GM23338 (cell line): ENCODE results near the gene BBX. TPM values are rescaled to one million over a fixed set of nuclear protein-coding genes. Genes with fewer than 3 reads are reported as not detected.

Experiments
- ATAC-seq: fragments of 200-7000 bp; cut with Tn5 transposase; 3 replicates; pipeline ENCODE4 v1.9.1; 2020
- DNase-seq: peaks from one replicate; pipeline ENCODE4 v3.0.0-alpha.2; 2015; ENCODE audit warnings: low spot score
- H2AFZ ChIP-seq: fragments of 200-600 bp; sonication (generic); 2 replicates; pipeline ENCODE4 v1.8.0; 2016; ENCODE audit warnings: antibody characterized with exemption, mild to moderate bottlenecking, moderate library complexity
- H3F3A ChIP-seq: fragments of 200-600 bp; sonication (generic); replicated peaks from 2 replicates; pipeline ENCODE4 v1.8.0; 2017; ENCODE audit warnings: antibody characterized with exemption, mixed run types, low read depth
- H3K27ac ChIP-seq: fragments of 200-600 bp; sonication (generic); 2 replicates; pipeline ENCODE4 v1.6.1; 2016; ENCODE audit warnings: low read depth
- H3K27me3 ChIP-seq: fragments of 200-600 bp; sonication (generic); 2 replicates; pipeline ENCODE4 v1.8.0; 2016; ENCODE audit warnings: mild to moderate bottlenecking, mixed run types, moderate library complexity; ENCODE audit not compliant: insufficient read depth
- H3K36me3 ChIP-seq: fragments of 200-600 bp; sonication (generic); 2 replicates; pipeline ENCODE4 v1.8.0; 2016; ENCODE audit warnings: mild to moderate bottlenecking; ENCODE audit not compliant: insufficient read depth
- H3K4me1 ChIP-seq: fragments of 200-600 bp; sonication (generic); 2 replicates; pipeline ENCODE4 v1.8.0; 2016; ENCODE audit warnings: mild to moderate bottlenecking, moderate library complexity; ENCODE audit not compliant: insufficient read depth
- H3K4me2 ChIP-seq: fragments of 200-600 bp; sonication (generic); 2 replicates; pipeline ENCODE4 v1.7.1; 2017; ENCODE audit warnings: mixed run types
- H3K4me3 ChIP-seq: fragments of 200-600 bp; sonication (generic); 2 replicates; pipeline ENCODE4 v1.6.1; 2016; ENCODE audit warnings: mixed run types
- H3K79me2 ChIP-seq: fragments of 200-600 bp; sonication (generic); replicated peaks from 2 replicates; pipeline ENCODE4 v1.8.0; 2017; ENCODE audit warnings: mild to moderate bottlenecking; ENCODE audit not compliant: insufficient read depth
- H3K9me2 ChIP-seq: fragments of 200-600 bp; sonication (generic); 2 replicates; pipeline ENCODE4 v1.8.0; 2017; ENCODE audit not compliant: insufficient read depth
- H4K20me1 ChIP-seq: fragments of 200-600 bp; sonication (generic); replicated peaks from 2 replicates; pipeline ENCODE4 v1.8.0; 2017; ENCODE audit warnings: mild to moderate bottlenecking; ENCODE audit not compliant: insufficient read depth
- H3K27ac Mint-ChIP-seq: 2 replicates; pipeline ENCODE4 v1.8.0; 2020; ENCODE audit warnings: inconsistent platforms, mild to moderate bottlenecking, moderate library complexity, mixed read lengths
- H3K27me3 Mint-ChIP-seq: 3 replicates; pipeline ENCODE4 v1.8.0; 2022; ENCODE audit warnings: low read depth, mild to moderate bottlenecking, moderate library complexity, mixed read lengths, inconsistent platforms; ENCODE audit not compliant: insufficient read depth, poor library complexity
- H3K36me3 Mint-ChIP-seq: 3 replicates; pipeline ENCODE4 v1.8.0; 2021; ENCODE audit warnings: low read depth, mild to moderate bottlenecking, inconsistent platforms, moderate library complexity, mixed read lengths
- H3K4me1 Mint-ChIP-seq: 3 replicates; pipeline ENCODE4 v1.8.0; 2020; ENCODE audit warnings: mild to moderate bottlenecking, inconsistent platforms, mixed read lengths
- H3K4me3 Mint-ChIP-seq: 3 replicates; pipeline ENCODE4 v1.8.0; 2021; ENCODE audit warnings: moderate library complexity, mild to moderate bottlenecking, inconsistent platforms, mixed read lengths
- H3K9me3 Mint-ChIP-seq: 3 replicates; pipeline ENCODE4 v1.8.0; 2020; ENCODE audit warnings: moderate library complexity, mild to moderate bottlenecking, inconsistent platforms, mixed read lengths
- CREB1 ChIP-seq: fragments of 250-450 bp; sonication (Bioruptor Pico); IDR thresholded peaks from 2 replicates; pipeline ENCODE4 v1.5.0; 2020; ENCODE audit warnings: low read depth, mild to moderate bottlenecking, moderate library complexity
- ETS1 ChIP-seq: IDR thresholded peaks from 2 replicates; pipeline ENCODE4 v1.6.1; 2016; ENCODE audit warnings: antibody characterized with exemption
- EZH2 ChIP-seq: fragments of 200-600 bp; sonication (generic); IDR thresholded peaks from one replicate; pipeline ENCODE4 v1.8.0; 2017; ENCODE audit warnings: antibody characterized with exemption, mild to moderate bottlenecking, low read depth; ENCODE audit not compliant: unreplicated experiment
- EZH2phosphoT487 ChIP-seq: fragments of 200-600 bp; sonication (generic); IDR thresholded peaks from one replicate; pipeline ENCODE4 v1.8.1; 2018; ENCODE audit warnings: antibody characterized with exemption; ENCODE audit not compliant: unreplicated experiment
- NANOG ChIP-seq: IDR thresholded peaks from 2 replicates; pipeline ENCODE4 v1.6.1; 2016; ENCODE audit warnings: antibody characterized with exemption, borderline replicate concordance
- POLR2AphosphoS5 ChIP-seq: IDR thresholded peaks from 2 replicates; pipeline ENCODE4 v1.6.1; 2016; ENCODE audit warnings: antibody characterized with exemption, low read depth
- REST ChIP-seq: IDR thresholded peaks from one replicate; pipeline ENCODE4 v1.6.1; 2018; ENCODE audit warnings: antibody characterized with exemption; ENCODE audit not compliant: unreplicated experiment
- STAT1 ChIP-seq: IDR thresholded peaks from one replicate; pipeline ENCODE4 v1.6.1; 2016; ENCODE audit warnings: antibody characterized with exemption; ENCODE audit not compliant: unreplicated experiment
- ZNF114 ChIP-seq: fragments of 250-450 bp; sonication (Bioruptor Pico); IDR thresholded peaks from 2 replicates; pipeline ENCODE4 v1.5.0; 2020; ENCODE audit warnings: mild to moderate bottlenecking, moderate library complexity
- ZNF331 ChIP-seq: fragments of 250-450 bp; sonication (Bioruptor Pico); IDR thresholded peaks from 2 replicates; pipeline ENCODE4 v1.5.0; 2020; ENCODE audit warnings: low read depth, mild to moderate bottlenecking, moderate library complexity
- polyA plus RNA-seq: library from polyadenylated mRNA; unstranded; fragments of >200 nt; fragmentation: Nextera tagmentation; extraction: Ambion mirVana; gene quantifications from 2 replicates; pipeline ENCODE4 v1.2.1, GENCODE V29; 2016
- total RNA-seq: library from RNA; depleted of rRNA; stranded (reverse); fragments of >200 nt; shearing (Covaris generic); gene quantifications from 2 replicates; pipeline ENCODE4 v1.2.3, GENCODE V29; 2014
- TF ChIP-seq, protein P1 (sequence below), 2 experiments: fragments of 200-600 bp in 1 of 2; sonication (generic) in 1 of 2; conservative IDR thresholded peaks; 2 replicates each; pipeline versions ENCODE4 v1.5.1 to v1.6.1; 2016 to 2017; ENCODE audit warnings: antibody characterized with exemption in 2 of 2, low read depth in 2 of 2, mild to moderate bottlenecking in 2 of 2, moderate library complexity in 1 of 2
- TF ChIP-seq, protein P2 (sequence below): fragments of 250-450 bp; sonication (Bioruptor Pico); IDR thresholded peaks from 2 replicates; pipeline ENCODE4 v1.5.0; 2020; ENCODE audit warnings: mild to moderate bottlenecking, moderate library complexity

Gene BBX
- total and polyA plus RNA-seq, 2 experiments from 2014 or later = 35.2 to 44.1 TPM

DNA sequence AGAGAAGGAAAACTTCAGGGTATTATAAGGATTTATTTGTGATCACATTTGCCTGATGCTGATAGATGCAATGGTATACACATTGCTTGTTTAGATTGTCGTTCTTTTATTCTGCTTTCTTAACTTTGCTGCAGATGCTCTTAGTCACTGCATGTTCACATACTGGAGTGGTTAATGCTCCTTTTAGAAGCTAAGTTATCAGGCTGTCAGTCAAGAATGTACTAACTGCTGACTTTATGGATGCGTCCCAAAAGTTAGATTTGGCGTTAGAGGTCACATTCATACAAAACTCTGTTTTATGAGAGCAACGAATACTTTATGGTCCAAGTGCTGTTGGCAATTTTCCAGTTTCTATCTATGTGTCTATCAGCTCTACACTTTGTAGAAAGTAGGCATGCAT, 160.7 kb downstream of the BBX start (continued):
- TF ChIP-seq EZH2phosphoT487 = no peak
- TF ChIP-seq CREB1 = no peak
- TF ChIP-seq STAT1 = no peak
- TF ChIP-seq NANOG = no peak

DNA sequence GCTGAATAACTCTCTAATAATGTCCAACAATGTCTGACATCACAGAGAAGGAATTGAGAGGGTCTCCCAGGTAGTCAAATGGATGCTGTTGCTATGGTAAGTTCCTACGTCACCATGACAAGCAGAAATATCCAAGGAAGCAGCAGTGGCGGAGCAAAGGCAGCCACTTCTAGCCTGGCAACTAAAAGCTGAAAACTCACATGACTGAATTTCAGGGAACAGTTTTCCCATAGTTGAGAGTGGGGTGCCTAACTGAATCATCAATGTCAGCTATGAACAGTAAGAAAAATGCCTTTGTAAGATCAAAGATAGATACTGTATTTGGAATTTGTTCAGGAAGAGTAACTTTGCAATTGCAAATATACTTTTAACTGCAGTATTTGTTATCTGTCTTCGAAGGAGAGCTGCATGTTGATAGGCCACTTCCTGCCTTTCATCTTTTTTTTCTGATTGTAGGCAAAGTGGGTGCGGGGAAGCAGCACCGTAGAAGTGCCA, 161.7 kb downstream of the BBX start:
- no peaks in the 10 kb centered on the region for H3K9me2 ChIP-seq
- peak overlapping the region; percentile 15; the same call in 1 of the 2 replicates for H3K4me3 ChIP-seq
- no peaks in the 10 kb centered on the region for H3K36me3 ChIP-seq
- Mint-ChIP-seq H3K4me1 (peaks cover 39% of the 10 kb centered on the region), H3K9me3 (no peaks in the 10 kb centered on the region; the same call in 2 of the 3 replicates), H3K36me3 (peaks cover 10% of the 10 kb centered on the region; the same call in 2 of the 3 replicates), H3K4me3 (peak overlapping the region; percentile 25; the same call in 2 of the 3 replicates), H3K27ac (peak overlapping the region; percentile 90), H3K27me3 (no peaks in the 10 kb centered on the region)
- no peak overlapping the region for H2AFZ ChIP-seq
- no peaks in the 10 kb centered on the region for H3F3A ChIP-seq
- DNase-seq = peak; percentile 69
- H3K79me2 ChIP-seq = no peaks in the 10 kb centered on the region
- H3K27me3 ChIP-seq = no peaks in the 10 kb centered on the region
- ATAC-seq = peak; percentile 69
- peaks cover 32% of the 10 kb centered on the region for H3K4me1 ChIP-seq
- H4K20me1 ChIP-seq = no peaks in the 10 kb centered on the region
- H3K27ac ChIP-seq = peak overlapping the region; percentile 60
- peak overlapping the region; percentile 59 for H3K4me2 ChIP-seq
- TF ChIP-seq, protein P1, sequence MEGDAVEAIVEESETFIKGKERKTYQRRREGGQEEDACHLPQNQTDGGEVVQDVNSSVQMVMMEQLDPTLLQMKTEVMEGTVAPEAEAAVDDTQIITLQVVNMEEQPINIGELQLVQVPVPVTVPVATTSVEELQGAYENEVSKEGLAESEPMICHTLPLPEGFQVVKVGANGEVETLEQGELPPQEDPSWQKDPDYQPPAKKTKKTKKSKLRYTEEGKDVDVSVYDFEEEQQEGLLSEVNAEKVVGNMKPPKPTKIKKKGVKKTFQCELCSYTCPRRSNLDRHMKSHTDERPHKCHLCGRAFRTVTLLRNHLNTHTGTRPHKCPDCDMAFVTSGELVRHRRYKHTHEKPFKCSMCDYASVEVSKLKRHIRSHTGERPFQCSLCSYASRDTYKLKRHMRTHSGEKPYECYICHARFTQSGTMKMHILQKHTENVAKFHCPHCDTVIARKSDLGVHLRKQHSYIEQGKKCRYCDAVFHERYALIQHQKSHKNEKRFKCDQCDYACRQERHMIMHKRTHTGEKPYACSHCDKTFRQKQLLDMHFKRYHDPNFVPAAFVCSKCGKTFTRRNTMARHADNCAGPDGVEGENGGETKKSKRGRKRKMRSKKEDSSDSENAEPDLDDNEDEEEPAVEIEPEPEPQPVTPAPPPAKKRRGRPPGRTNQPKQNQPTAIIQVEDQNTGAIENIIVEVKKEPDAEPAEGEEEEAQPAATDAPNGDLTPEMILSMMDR (conservative IDR thresholded peaks at IDR 0.05; ENCODE audit: low read depth in 2 of 2) = no peak
- TF ChIP-seq ZNF331 (CRISPR knock-in tag) = no peak
- TF ChIP-seq REST = no peak
- TF ChIP-seq STAT1 = no peak
- no peak for TF ChIP-seq POLR2AphosphoS5
- TF ChIP-seq EZH2phosphoT487 = no peak
- TF ChIP-seq, protein P2, sequence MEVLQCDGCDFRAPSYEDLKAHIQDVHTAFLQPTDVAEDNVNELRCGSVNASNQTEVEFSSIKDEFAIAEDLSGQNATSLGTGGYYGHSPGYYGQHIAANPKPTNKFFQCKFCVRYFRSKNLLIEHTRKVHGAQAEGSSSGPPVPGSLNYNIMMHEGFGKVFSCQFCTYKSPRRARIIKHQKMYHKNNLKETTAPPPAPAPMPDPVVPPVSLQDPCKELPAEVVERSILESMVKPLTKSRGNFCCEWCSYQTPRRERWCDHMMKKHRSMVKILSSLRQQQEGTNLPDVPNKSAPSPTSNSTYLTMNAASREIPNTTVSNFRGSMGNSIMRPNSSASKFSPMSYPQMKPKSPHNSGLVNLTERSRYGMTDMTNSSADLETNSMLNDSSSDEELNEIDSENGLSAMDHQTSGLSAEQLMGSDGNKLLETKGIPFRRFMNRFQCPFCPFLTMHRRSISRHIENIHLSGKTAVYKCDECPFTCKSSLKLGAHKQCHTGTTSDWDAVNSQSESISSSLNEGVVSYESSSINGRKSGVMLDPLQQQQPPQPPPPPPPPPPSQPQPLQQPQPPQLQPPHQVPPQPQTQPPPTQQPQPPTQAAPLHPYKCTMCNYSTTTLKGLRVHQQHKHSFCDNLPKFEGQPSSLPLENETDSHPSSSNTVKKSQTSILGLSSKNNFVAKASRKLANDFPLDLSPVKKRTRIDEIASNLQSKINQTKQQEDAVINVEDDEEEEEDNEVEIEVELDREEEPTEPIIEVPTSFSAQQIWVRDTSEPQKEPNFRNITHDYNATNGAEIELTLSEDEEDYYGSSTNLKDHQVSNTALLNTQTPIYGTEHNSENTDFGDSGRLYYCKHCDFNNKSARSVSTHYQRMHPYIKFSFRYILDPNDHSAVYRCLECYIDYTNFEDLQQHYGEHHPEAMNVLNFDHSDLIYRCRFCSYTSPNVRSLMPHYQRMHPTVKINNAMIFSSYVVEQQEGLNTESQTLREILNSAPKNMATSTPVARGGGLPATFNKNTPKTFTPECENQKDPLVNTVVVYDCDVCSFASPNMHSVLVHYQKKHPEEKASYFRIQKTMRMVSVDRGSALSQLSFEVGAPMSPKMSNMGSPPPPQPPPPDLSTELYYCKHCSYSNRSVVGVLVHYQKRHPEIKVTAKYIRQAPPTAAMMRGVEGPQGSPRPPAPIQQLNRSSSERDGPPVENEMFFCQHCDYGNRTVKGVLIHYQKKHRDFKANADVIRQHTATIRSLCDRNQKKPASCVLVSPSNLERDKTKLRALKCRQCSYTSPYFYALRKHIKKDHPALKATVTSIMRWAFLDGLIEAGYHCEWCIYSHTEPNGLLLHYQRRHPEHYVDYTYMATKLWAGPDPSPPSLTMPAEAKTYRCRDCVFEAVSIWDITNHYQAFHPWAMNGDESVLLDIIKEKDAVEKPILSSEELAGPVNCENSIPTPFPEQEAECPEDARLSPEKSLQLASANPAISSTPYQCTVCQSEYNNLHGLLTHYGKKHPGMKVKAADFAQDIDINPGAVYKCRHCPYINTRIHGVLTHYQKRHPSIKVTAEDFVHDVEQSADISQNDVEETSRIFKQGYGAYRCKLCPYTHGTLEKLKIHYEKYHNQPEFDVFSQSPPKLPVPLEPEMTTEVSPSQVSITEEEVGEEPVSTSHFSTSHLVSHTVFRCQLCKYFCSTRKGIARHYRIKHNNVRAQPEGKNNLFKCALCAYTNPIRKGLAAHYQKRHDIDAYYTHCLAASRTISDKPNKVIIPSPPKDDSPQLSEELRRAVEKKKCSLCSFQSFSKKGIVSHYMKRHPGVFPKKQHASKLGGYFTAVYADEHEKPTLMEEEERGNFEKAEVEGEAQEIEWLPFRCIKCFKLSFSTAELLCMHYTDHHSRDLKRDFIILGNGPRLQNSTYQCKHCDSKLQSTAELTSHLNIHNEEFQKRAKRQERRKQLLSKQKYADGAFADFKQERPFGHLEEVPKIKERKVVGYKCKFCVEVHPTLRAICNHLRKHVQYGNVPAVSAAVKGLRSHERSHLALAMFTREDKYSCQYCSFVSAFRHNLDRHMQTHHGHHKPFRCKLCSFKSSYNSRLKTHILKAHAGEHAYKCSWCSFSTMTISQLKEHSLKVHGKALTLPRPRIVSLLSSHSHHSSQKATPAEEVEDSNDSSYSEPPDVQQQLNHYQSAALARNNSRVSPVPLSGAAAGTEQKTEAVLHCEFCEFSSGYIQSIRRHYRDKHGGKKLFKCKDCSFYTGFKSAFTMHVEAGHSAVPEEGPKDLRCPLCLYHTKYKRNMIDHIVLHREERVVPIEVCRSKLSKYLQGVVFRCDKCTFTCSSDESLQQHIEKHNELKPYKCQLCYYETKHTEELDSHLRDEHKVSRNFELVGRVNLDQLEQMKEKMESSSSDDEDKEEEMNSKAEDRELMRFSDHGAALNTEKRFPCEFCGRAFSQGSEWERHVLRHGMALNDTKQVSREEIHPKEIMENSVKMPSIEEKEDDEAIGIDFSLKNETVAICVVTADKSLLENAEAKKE (CRISPR knock-in tag) = no peak
- no peak for TF ChIP-seq ETS1
- no peak for TF ChIP-seq ZNF114 (CRISPR knock-in tag)
- TF ChIP-seq EZH2 = no peak
- TF ChIP-seq NANOG = peak; percentile 85
- TF ChIP-seq CREB1 = peak; percentile 75
